ENCODE data around the gene PTPRQ. TPM values are rescaled to one million over a fixed set of nuclear protein-coding genes. Genes with fewer than 3 reads are reported as not detected.
"Not testable (repeated sequence)": the region's sequence is repeated elsewhere in the genome, so short reads cannot be mapped to it uniquely, and the experiment has no call there.

Gene PTPRQ
- total and polyA plus RNA-seq, 4 experiments from 2014 or later, result not detected

DNA sequence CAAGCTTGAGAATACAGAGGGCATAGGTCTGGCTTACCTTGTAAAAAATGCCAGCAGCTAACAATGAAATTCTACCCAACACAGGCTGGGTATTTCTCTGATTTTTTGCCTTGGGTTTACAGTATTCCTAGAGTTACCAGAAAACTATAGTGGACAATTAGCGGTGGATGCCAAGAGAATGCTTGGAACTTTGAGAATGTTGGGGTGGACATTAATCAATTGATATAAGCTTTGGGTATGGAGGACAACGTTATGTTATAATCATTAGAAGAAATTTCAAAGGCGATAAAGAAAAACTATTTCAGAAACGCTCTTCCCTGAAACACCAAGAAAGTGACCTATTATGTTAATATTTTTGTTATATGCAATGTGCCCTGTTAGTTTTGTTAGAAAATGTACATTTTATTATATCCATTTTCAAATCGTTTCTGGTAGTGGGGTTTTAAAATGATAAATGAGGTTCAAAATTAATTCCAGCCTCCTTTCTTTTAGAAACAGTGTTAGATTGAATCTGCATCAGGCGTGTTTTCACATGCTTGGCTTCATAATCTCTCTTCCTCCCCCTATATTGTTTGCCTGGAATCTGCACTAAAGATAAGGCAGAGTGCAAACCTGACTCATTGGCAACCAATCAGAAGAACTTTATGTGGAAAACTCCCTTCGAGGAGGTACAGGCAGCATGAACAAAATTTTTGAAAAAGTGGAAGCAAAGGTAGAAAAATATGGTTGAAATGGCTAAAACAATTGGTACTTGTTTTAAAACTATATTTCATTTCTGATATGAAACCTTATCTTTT, 1.4 kb upstream of the PTPRQ start:
- intact Hi-C loops (cut with micrococcal nuclease), result no loop called here
- no peak overlapping the region for H3K27ac ChIP-seq (ENCODE audit: low read depth, low read length)
- Mint-ChIP-seq H3K27ac (no peak overlapping the region), H3K9me3 (peaks cover 0 to 7% (median 2%) of the 10 kb centered on the region in 8 donors), H3K36me3 (no peaks in the 10 kb centered on the region), H3K27me3 (no peaks in the 10 kb centered on the region), H3K4me3 (no peak overlapping the region), H3K4me1 (no peaks in the 10 kb centered on the region)
- ChIA-PET CTCF (ENCODE audit: partially characterized antibody) (no interaction called here), POLR2A (ENCODE audit: partially characterized antibody) (no interaction called here)
- DNase-seq, result no peak
- H3K4me1 ChIP-seq (ENCODE audit: insufficient read depth, low read length), result no peaks in the 10 kb centered on the region
- no peaks in the 10 kb centered on the region for H3K36me3 ChIP-seq (ENCODE audit: insufficient read depth, low read length)
- no peaks in the 10 kb centered on the region for H3K27me3 ChIP-seq (ENCODE audit: insufficient read depth, low read length)
- no peaks in the 10 kb centered on the region for H3K9me3 ChIP-seq (ENCODE audit: control insufficient read depth in 1 of 2, low read length in 2 of 2)
- no peak overlapping the region for H3K4me3 ChIP-seq (ENCODE audit: low read length in 2 of 2)

DNA sequence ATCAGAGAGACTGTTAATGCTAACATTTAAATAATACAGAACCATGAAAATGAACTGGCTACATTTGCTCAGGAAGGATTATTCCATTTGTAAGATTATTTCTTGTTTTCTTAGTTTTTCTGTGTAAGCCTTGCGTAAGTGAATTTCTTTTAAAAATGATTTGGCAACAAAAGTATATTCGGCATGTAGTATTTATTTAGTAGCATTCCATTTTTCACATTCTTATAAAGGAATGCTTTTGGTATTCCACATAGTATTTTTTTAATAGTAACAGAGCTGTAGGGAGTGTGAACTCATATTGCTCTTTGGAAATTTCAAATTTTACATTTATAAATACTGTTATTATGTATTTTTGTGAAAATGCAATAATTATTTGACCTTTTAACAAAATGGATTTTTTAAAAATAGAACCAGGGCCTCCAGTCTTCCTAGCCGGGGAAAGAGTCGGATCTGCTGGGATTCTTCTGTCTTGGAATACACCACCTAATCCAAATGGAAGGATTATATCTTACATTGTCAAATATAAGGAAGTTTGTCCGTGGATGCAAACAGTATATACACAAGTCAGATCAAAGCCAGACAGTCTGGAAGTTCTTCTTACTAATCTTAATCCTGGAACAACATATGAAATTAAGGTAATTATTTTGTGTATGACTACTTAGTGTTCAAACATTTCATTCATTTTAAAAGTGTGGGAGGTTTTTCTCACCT, 1.2 kb downstream of the PTPRQ start:
- Histone ChIP-seq H3K27ac (ENCODE audit: low read depth, low read length) (no peak overlapping the region), H3K36me3 (ENCODE audit: insufficient read depth, low read length) (no peaks in the 10 kb centered on the region), H3K4me3 (ENCODE audit: low read length in 2 of 2) (no peak overlapping the region), H3K9me3 (ENCODE audit: control insufficient read depth in 1 of 2, low read length in 2 of 2) (no peaks in the 10 kb centered on the region), H3K27me3 (ENCODE audit: insufficient read depth, low read length) (no peaks in the 10 kb centered on the region), H3K4me1 (ENCODE audit: insufficient read depth, low read length) (no peaks in the 10 kb centered on the region)
- ChIA-PET CTCF (ENCODE audit: partially characterized antibody) (no interaction called here), POLR2A (ENCODE audit: partially characterized antibody) (no interaction called here)
- H3K27ac Mint-ChIP-seq, result no peak overlapping the region
- no peaks in the 10 kb centered on the region for H3K27me3 Mint-ChIP-seq
- peaks cover 0 to 8% (median 2%) of the 10 kb centered on the region in 8 donors for H3K9me3 Mint-ChIP-seq
- no peaks in the 10 kb centered on the region for H3K4me1 Mint-ChIP-seq
- no peak for DNase-seq
- intact Hi-C loops (cut with micrococcal nuclease), result no loop called here
- H3K4me3 Mint-ChIP-seq, result no peak overlapping the region
- no peaks in the 10 kb centered on the region for H3K36me3 Mint-ChIP-seq

DNA sequence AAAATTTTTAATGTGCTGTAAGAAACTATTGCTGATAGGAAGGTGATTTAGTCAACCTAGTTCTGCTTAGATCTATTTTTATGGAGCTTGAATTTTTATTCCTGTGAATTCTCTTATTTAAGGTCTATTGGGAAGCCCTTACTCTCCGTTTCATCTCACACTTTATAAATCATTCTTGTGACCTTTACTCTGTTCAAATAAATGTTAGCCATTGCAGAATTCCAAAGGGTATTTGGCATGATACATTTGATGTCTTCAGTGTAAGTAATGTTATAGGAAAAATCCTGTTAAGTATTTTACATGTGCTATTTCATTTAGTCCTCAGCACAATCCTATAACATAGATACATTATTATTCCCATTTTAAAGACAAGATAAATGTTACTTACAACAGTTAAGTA, 12.5 kb downstream of the PTPRQ start:
- Histone ChIP-seq H3K4me3 (ENCODE audit: low read length in 2 of 2) (no peak overlapping the region), H3K4me1 (ENCODE audit: insufficient read depth, low read length) (no peaks in the 10 kb centered on the region), H3K27me3 (ENCODE audit: insufficient read depth, low read length) (no peaks in the 10 kb centered on the region), H3K36me3 (ENCODE audit: insufficient read depth, low read length) (no peaks in the 10 kb centered on the region), H3K27ac (ENCODE audit: low read depth, low read length) (no peak overlapping the region), H3K9me3 (ENCODE audit: control insufficient read depth in 1 of 2, low read length in 2 of 2) (no peaks in the 10 kb centered on the region)
- no peaks in the 10 kb centered on the region for H3K36me3 Mint-ChIP-seq
- H3K9me3 Mint-ChIP-seq, result peaks cover 0 to 4% (median 2%) of the 10 kb centered on the region in 8 donors
- no peak for DNase-seq
- no peaks in the 10 kb centered on the region for H3K4me1 Mint-ChIP-seq
- ChIA-PET CTCF (ENCODE audit: partially characterized antibody) (no interaction called here), POLR2A (ENCODE audit: partially characterized antibody) (no interaction called here)
- H3K4me3 Mint-ChIP-seq, result no peak overlapping the region
- intact Hi-C loops (cut with micrococcal nuclease), result no loop called here
- no peak overlapping the region for H3K27ac Mint-ChIP-seq
- no peaks in the 10 kb centered on the region for H3K27me3 Mint-ChIP-seq

DNA sequence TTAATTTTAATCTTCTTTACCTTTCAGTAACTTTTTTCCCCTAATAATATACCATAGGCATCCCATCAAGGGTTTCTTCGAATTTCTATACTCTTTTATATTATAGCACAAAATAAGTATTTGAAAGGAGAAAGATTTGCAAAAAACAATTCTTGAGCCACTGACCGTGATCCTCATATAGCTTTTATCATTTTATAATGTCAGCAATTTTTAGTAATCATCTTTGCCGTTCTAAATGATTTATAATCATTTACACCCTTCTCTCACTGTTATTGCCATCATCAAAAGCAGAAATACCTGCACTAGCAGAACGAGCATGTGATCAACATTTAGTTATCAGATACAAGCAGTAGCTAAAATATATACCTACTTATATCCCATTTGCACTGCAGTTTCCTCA, 16.9 kb downstream of the PTPRQ start:
- Mint-ChIP-seq H3K4me3 (no peak overlapping the region), H3K9me3 (peaks cover 0 to 8% (median 0%) of the 10 kb centered on the region in 8 donors), H3K36me3 (no peaks in the 10 kb centered on the region), H3K4me1 (no peaks in the 10 kb centered on the region), H3K27ac (no peak overlapping the region), H3K27me3 (no peaks in the 10 kb centered on the region)
- ChIA-PET CTCF (ENCODE audit: partially characterized antibody) (no interaction called here), POLR2A (ENCODE audit: partially characterized antibody) (no interaction called here)
- H3K27ac ChIP-seq (ENCODE audit: low read depth, low read length), result no peak overlapping the region
- H3K9me3 ChIP-seq (ENCODE audit: control insufficient read depth in 1 of 2, low read length in 2 of 2), result no peaks in the 10 kb centered on the region
- DNase-seq, result no peak
- no peak overlapping the region for H3K4me3 ChIP-seq (ENCODE audit: low read length in 2 of 2)
- no peaks in the 10 kb centered on the region for H3K4me1 ChIP-seq (ENCODE audit: insufficient read depth, low read length)
- H3K36me3 ChIP-seq (ENCODE audit: insufficient read depth, low read length), result no peaks in the 10 kb centered on the region
- no peaks in the 10 kb centered on the region for H3K27me3 ChIP-seq (ENCODE audit: insufficient read depth, low read length)
- intact Hi-C loops (cut with micrococcal nuclease), result no loop called here

DNA sequence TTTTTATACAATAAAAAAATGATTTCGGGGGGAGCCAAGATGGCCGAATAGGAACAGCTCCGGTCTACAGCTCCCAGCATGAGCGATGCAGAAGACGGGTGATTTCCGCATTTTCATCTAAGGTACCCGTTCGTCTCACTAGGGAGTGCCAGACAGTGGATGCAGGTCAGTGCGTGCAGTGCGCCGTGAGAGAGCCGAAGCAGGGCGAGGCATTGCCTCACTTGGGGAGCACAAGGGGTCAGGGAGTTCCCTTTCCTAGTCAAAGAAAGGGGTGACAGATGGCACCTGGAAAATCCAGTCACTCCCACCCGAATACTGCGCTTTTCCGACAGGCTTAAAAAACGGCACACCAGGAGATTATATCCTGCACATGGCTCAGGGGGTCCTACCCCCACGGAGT, 17.8 kb downstream of the PTPRQ start:
- H3K4me3 ChIP-seq (ENCODE audit: low read length in 2 of 2); H3K36me3 ChIP-seq (ENCODE audit: insufficient read depth, low read length); H3K9me3 Mint-ChIP-seq; H3K36me3 Mint-ChIP-seq; H3K27ac Mint-ChIP-seq; H3K9me3 ChIP-seq (ENCODE audit: control insufficient read depth in 1 of 2, low read length in 2 of 2); H3K27me3 ChIP-seq (ENCODE audit: insufficient read depth, low read length); CTCF ChIA-PET (ENCODE audit: partially characterized antibody); intact Hi-C loops (cut with micrococcal nuclease); H3K27ac ChIP-seq (ENCODE audit: low read depth, low read length); H3K4me1 ChIP-seq (ENCODE audit: insufficient read depth, low read length); DNase-seq; H3K4me3 Mint-ChIP-seq; H3K27me3 Mint-ChIP-seq; H3K4me1 Mint-ChIP-seq; POLR2A ChIA-PET (ENCODE audit: partially characterized antibody): not testable (repeated sequence)

DNA sequence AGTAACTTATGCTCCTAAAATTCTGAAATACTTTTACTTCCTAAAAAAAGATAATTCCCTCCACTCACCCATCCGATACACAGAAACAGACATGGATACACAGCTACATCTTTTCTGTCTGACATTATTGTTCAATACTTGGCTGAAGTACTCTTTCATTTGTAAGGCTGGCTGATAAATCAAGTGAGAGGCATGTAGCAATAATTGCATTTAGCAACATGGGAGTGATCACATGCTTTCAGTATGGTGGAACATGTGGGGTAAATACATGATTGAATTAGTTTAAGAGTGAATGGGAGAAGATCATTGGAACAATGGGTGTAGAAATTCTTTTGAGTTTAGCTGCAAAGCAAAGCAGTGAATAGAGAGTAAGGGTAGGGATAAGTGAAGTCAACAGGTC, 25.6 kb downstream of the PTPRQ start:
- H3K27ac Mint-ChIP-seq, result no peak overlapping the region
- Histone ChIP-seq H3K9me3 (ENCODE audit: control insufficient read depth in 1 of 2, low read length in 2 of 2) (no peaks in the 10 kb centered on the region), H3K27ac (ENCODE audit: low read depth, low read length) (no peak overlapping the region), H3K36me3 (ENCODE audit: insufficient read depth, low read length) (no peaks in the 10 kb centered on the region), H3K27me3 (ENCODE audit: insufficient read depth, low read length) (no peaks in the 10 kb centered on the region), H3K4me1 (ENCODE audit: insufficient read depth, low read length) (no peaks in the 10 kb centered on the region), H3K4me3 (ENCODE audit: low read length in 2 of 2) (no peak overlapping the region)
- H3K4me3 Mint-ChIP-seq, result no peak overlapping the region
- no peaks in the 10 kb centered on the region for H3K27me3 Mint-ChIP-seq
- H3K9me3 Mint-ChIP-seq, result peaks cover 0 to 5% (median 0%) of the 10 kb centered on the region in 8 donors
- CTCF ChIA-PET (ENCODE audit: partially characterized antibody), result no interaction called here
- intact Hi-C loops (cut with micrococcal nuclease), result no loop called here
- DNase-seq, result no peak
- no peaks in the 10 kb centered on the region for H3K4me1 Mint-ChIP-seq
- POLR2A ChIA-PET (ENCODE audit: partially characterized antibody), result no interaction called here
- no peaks in the 10 kb centered on the region for H3K36me3 Mint-ChIP-seq

DNA sequence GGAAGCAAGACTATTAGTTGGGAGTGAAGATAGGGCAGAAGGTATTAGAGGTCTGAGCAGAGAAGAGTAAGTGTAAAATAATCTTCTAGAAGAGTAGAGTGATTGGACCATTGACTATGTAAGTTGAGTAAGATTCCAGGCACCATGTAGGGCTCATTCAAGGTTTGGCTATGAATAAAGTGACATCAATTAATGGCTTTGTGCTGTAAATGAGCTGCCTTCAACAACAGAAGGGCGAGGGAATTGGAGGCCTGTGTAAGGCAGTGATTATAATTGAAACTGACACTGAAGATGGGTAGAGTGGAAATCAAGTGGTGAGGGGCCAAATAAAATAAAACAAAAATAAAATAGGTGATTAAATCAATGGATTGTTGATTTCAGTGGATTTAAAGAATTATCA, 26.4 kb downstream of the PTPRQ start:
- intact Hi-C loops (cut with micrococcal nuclease), result no loop called here
- DNase-seq, result no peak
- no peak overlapping the region for H3K4me3 ChIP-seq (ENCODE audit: low read length in 2 of 2)
- no peaks in the 10 kb centered on the region for H3K36me3 ChIP-seq (ENCODE audit: insufficient read depth, low read length)
- Mint-ChIP-seq H3K4me1 (no peaks in the 10 kb centered on the region), H3K9me3 (peaks cover 0 to 5% (median 0%) of the 10 kb centered on the region in 8 donors), H3K27ac (no peak overlapping the region), H3K27me3 (no peaks in the 10 kb centered on the region), H3K36me3 (no peaks in the 10 kb centered on the region), H3K4me3 (no peak overlapping the region)
- ChIA-PET POLR2A (ENCODE audit: partially characterized antibody) (no interaction called here), CTCF (ENCODE audit: partially characterized antibody) (interaction anchor here (0.6 kb wide), 1 partner anchor 15 kb away, joined by 3 read pairs; no protein-coding TSS in a partner anchor)
- H3K4me1 ChIP-seq (ENCODE audit: insufficient read depth, low read length), result no peaks in the 10 kb centered on the region
- no peaks in the 10 kb centered on the region for H3K9me3 ChIP-seq (ENCODE audit: control insufficient read depth in 1 of 2, low read length in 2 of 2)
- H3K27ac ChIP-seq (ENCODE audit: low read depth, low read length), result no peak overlapping the region
- H3K27me3 ChIP-seq (ENCODE audit: insufficient read depth, low read length), result no peaks in the 10 kb centered on the region

Measured in CD4-positive, alpha-beta memory T cell (primary cell).